HTR-8/SVneo (cell line): ENCODE measurements around the gene LMNB1.
A peak's percentile ranks its signal among the peaks of the same experiment; 100 is the strongest.
"Not testable (repeated sequence)": the region's sequence is repeated elsewhere in the genome, so short reads cannot be mapped to it uniquely, and the experiment has no call there.

Source experiments
- DNase-seq: peaks from one replicate; pipeline ENCODE4 v3.0.0; 2011; ENCODE audit warnings: low spot score, mixed read lengths; ENCODE audit not compliant: insufficient read length
- FAIRE-seq: peaks from 2 replicates; lab custom pipeline; 2011; peaks lifted over from hg19 to GRCh38; lab: Jason Lieb, UNC

The LMNB1 gene

DNA sequence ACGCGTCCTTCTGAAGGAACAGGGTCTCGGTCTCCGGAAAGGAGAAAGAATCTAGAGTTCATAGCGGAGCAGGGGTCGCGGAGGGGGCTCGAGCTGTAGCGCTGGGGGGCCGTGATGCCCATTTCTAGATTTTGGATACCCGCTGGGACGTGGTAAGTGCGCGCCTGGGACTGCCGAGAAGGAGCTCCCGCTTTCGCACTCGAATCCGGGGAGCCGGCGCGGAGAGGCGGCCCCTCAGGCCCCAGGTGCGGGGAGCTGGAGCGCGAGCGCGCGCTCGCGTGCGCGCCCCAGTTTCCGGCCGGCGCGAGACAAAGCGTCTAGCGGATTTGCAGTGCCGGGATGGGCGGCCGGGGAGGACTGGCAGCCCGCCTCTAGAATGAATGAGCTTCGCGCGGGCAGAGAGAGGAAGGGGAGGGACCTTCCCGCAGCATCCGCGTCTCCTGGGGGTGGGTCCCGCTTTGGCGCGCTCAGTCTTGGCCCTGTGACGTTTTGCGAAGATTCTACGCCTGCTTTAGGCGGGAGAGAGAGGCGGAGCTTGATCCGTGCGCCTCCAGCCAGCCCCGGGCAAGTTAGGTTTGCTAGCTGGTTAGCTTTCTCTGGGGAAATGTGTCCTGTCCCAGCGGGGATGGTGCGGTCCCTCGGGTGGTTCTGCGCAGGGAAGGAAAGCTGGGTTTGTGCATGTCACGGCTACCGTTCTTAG lies 1.2 kb downstream of the LMNB1 start:
- FAIRE-seq (no peak), DNase-seq (peak; percentile 79)

DNA sequence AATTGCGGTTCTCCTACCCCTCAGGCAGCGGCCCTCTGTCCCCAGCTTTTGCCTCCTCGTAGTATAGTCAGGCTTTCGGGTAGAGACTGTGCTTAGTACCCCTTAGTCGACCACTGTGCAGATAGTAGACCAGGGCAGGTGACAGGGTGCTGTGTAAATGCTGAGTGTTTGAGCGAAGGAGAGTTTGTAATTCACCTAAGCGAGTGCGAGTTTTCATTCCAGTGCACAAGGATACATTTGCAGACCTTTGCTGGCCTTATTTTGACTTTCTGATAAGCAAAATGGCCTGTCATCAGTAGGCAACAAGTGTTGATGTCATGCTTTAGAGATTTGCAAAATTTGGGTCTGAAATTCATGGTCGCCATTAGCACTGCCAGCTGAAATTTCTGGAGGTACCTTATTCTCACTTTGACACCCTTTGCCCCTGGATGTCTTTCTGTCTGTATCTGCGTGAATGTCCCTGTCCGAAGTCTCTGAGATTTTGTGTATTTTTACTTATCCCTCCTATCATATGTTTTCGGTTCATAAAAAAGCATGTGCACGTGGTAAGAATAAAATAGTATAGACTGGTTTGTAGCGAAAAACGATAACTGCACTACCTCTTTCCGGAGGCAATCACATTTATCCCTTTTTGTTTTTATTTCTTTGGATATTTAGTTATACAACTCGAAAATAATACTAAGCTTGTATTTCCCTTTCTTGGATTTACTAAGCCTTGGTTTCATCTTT lies 1.9 kb downstream of the LMNB1 start:
- FAIRE-seq: no peak
- DNase-seq: no peak

DNA sequence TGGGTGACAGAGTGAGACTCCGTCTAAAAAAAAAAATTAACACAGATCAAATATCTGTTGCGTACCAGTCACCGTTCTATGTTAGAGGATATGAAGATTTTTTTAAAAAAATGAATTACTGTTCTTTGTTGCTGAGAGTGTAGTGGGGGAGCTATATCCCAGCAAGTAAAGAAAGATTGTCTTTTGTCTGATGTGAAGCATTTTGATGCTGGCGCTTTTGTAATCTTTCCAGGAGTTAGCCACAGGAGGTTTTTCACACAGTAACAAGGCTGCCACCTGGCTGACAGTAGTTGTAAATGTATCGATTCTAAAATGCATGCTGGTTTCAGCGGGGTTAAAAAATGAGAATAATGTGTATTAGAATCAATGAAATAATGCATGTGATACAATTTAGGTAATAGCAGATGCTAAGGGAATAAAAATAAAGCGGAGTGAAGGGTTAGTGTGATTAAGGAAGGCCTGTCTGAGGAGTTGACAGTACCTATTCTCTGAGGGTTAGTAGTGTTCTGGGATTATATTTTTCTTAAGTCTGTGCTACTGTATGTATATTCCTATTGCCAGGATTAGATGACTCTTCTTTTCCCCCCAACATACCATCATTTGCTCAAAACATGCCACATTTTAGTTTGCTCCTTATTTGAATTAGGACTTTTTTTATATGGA lies 3.4 kb downstream of the LMNB1 start:
- FAIRE-seq: no peak
- DNase-seq: peak; percentile 52

DNA sequence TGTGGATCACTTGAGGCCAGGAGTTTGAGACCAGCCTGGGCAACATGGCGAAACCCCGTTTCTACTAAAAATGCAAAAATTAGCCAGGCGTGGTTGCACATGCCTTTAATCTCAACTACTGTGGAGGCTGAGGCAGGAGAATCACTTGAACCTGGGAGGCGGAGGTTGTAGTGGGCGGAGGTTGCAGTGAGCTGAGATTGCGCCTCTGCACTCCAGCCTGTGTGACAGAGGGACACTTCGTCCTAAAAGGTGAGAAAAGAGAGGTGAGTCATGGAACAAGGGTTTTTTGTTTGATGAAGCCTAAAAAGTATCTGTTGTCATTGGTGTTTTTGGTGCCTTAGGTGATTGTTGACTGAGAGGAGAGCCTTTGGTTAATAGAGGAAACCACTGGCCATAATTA lies 11.5 kb downstream of the LMNB1 start:
- not testable (repeated sequence) for FAIRE-seq, DNase-seq

DNA sequence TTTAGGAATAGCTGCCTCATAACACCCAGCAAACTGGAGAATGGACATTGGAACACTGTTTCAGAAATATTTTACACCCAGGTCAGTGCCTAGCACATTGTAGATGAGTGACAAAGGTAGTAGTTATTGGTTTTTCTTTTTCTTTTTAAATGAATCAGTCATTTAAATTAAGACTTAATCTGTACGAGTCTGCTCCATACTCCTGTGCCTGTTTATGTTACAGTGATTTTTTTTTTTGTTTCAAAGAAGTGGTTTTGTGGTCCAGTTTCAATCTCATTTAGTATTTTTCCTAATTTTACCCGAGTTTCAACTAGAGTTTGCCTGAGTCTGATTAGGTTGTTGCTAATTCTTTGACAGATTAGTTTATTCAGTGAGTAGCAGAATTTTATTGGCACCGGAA lies 16.2 kb downstream of the LMNB1 start:
- no peak for FAIRE-seq
- no peak for DNase-seq

DNA sequence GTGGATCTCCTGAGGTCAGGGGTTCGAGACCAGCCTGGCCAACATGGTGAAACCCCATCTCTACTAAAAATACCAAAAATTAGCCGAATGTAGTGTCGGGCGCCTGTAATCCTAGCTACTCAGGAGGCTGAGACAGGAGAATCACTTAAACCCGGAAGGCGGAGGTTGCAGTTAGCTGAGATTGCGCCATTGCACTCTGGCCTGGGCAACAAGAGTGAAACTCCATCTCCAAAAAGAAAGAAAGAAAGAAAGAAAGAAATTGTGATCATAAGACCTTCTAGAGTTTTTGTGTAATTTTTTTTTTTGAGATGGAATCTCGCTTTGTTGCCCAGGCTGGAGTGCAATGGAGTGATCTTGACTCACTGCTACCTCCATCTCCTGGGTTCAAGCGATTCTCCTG lies 16.7 kb downstream of the LMNB1 start:
- not testable (repeated sequence) for FAIRE-seq, DNase-seq

DNA sequence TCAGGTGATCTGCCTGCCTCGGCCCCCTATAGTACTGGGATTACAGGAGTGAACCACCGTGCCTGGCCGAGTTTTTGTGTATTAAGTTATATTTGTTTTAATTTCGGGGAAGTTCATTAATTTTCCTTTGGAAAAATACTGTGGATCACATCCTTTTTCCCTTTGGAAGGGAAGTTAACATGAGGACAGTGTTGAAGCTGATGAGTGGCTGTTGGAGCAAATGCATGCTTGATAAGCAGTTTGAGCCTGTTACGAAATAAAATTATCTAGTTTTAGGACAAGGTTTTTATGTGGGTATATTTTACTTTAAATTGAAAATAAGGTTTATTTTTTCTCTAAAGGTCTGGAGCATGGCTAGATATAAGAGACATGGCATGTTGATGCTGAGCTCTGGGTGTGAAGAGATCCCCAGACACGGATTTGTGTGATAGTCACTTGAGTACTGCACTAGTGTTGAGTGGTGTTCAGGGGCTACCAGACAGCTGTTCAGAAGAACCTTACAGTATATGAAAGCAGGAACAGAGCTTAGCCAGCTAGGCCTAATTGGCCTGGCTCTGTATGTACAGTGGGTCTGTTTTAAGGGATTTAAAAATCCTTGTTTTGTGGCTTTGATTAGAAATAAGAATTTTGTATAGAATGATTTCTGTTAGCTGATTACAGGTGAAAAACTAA lies 17.4 kb downstream of the LMNB1 start:
- no peak for FAIRE-seq
- DNase-seq: no peak

DNA sequence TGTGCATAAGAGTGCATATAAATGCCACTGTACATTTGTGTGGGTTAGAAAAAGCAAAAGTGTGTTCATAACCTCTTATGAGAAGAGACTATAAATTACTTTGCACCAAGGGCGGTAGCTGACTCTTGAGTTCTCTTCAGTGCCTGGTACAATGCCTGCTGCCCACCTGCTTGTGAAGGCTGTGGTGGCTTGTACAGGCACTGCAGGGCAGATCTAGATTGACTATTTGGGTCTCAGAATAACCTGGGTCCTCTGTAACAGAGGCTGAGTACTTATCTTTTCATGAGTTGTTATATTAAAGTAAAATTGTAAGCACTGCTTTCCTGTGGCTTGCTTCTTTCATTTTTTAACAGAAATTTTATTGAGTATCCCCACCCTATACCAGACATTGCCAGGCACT lies 22.8 kb downstream of the LMNB1 start:
- no peak for FAIRE-seq
- no peak for DNase-seq

DNA sequence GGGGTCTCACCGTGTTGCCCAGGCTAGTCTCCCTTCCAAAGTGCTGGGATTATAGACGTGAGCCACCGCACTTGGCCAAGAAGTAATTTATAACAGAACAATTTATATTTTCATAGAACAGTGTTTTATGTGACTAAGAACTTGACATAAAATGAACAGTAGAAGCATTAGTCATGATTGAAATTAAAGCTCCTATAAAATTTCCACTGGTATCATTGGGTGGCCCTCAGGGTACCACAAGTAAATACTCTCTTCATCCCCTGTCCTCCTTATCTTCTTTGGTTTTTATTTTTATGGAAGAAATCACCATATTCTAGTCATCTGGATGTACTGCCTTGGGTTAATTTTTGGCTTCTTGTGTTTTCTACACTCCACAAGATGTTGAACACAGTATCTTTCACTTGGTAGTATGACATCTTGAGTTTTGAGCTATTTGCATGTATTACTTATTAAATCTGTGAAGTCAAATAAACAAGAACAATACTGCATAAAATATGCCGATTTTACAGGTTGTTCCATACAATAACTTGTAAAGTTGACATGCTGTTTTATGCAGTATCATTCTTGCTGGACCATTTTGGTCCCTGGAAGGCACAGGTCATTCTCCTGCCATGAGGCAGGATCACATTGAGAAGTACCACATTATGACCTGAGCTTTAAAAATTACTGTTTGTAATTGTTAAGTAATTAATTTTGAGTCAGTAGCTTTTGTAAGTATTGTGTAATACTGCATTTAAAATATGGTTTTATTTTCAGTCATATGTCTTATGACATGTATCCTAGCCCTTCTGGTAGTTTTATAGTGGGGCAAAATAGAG lies 24.4 kb downstream of the LMNB1 start:
- FAIRE-seq: no peak
- no peak for DNase-seq

DNA sequence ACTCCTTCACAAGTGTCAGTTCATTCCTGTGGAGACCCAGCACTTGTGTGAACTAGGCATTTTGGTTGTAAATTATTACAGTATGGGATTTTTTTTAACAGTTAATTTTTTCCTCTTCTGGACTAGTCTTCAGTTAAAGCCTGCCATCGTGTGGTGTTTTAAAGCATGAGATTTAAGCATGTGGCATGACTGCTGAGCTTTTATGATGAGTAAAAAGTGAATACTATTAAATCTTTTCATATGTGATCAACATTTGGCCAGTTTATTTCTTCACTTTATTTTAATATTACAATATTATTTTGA lies 25.0 kb downstream of the LMNB1 start:
- DNase-seq: no peak
- FAIRE-seq: no peak

DNA sequence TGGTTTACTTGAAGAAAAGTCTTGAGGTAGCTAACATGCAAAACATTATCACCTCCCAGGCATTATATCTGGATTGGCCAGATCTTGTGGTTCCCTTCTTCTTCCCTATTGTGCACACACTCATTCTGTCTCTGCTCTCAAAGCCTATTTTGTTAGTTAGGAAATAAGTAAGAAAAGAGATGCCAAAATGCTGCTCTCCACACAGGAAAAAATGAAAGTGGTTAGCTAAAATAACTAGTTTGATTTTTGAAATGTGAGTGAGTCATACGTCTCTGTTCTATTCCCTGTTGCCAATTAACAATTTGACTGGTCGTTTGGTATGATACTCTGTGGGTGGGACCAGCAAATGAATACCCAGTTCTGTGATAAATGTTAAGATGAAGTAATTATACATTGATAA lies 28.1 kb downstream of the LMNB1 start:
- no peak for FAIRE-seq
- no peak for DNase-seq

DNA sequence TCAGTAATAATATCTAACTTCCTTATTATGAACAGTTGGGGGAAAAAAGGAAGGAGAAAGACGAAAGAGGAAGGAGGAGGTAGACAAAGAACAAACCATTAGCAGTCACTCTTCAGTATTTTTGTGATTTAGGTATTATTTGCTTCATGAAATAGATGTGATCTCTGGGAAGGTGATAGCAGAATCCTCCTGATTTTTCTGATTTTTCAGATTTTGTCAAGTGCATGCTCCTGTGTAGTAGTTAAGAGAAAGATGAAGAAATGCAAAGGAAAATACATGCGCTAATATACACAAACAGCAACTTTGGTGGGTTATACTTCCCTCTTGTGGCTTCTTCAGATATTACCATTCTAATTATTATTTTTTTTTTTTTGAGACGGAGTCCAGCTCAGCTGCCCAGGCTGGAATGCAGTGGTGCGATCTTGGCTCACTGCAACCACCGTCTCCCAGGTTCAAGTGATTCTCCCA lies 31.6 kb downstream of the LMNB1 start:
- DNase-seq: peak; percentile 20
- no peak for FAIRE-seq

DNA sequence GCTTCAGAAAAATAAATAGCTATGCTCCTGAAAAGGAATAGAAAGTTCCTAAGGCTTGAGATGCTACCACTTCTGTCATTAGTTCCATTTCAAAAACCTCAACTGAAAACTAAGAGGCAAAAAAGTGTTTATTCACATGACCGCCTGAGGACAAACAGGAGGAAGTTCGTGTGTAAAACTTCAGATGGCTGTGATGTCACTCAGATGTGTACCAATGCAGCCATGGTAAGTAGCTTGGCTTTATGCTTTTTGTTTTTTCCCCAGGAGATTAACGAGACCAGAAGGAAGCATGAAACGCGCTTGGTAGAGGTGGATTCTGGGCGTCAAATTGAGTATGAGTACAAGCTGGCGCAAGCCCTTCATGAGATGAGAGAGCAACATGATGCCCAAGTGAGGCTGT lies 33.0 kb downstream of the LMNB1 start:
- FAIRE-seq: no peak
- DNase-seq: no peak

DNA sequence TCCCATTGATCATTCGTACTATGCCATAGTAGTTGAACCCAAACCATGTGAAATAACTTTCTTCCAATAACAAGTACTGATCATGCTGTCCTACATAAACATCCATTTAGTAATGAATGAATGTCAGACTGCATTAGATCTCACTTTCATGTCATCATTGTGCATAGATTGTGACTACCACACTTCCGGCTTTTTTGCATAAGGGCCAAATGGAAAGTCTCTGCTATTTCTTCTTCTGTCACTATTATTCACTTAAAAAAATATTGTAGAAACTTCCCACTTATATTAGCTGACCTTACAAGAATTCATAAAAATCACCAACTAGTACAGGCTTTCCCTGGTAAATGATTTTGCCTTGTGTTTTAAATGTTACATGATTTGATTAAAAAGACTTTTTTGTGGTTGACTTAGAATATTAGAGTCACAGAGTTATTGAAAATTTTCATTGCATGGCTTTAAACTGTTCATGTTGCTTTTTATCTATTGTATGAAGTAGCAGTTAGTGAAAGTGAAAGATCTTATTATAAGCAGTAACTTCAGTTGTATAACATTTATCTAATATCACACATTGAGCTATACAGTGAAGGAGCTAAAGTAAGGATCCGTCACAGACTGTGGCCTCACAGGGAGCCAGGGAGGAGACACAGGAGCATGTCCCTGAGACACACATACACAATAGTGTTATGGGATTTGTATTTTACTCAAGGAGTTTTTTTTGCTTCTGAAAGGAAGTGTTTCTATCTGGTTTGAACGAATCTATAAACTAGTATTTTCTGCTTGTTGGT lies 33.9 kb downstream of the LMNB1 start:
- DNase-seq (no peak), FAIRE-seq (no peak)

DNA sequence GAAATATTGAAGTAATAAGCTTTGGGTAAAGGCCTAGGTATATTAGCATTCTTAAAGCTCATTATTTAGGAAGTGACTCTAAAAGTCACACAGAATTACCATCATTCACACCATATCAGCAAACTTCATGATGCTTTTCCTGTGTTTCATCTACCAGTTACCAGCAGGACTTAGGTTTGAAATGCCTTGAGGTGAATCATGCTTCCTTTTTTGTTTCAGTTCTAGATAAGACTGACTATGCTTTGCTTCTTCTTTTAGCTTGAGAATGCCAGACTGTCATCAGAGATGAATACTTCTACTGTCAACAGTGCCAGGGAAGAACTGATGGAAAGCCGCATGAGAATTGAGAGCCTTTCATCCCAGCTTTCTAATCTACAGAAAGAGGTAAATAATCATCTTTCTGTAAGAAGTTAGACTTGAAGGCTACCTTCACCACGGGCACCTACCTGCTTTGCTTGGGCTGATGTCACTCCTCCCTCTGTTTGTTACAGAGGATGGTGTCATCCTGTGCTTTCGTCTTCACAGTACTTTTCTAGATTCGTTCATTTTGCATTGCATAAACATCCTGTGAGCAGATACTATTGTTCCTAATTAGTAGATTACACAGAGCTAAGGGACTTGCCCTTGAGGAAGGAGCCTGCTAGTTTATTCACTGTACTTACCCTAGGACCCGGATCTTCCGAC lies 34.7 kb downstream of the LMNB1 start:
- DNase-seq (no peak), FAIRE-seq (no peak)

DNA sequence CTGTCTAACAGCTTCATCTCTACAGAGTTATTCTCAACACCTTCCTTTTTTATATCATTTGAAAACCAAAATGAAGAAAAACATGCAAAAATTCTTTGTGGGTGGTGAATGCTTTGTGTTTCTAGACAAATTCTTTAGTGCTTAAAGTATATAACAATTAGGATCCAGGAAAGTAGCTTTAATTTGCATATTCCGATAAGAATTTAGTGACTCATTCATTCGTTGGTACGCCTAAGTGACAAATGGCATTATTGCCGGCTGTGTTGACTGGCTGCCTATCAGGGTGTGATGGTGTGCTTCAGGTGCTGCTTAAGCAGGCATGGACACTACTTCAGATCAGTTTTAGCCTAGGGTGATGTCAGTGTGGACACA lies 35.2 kb downstream of the LMNB1 start:
- DNase-seq (no peak), FAIRE-seq (no peak)

DNA sequence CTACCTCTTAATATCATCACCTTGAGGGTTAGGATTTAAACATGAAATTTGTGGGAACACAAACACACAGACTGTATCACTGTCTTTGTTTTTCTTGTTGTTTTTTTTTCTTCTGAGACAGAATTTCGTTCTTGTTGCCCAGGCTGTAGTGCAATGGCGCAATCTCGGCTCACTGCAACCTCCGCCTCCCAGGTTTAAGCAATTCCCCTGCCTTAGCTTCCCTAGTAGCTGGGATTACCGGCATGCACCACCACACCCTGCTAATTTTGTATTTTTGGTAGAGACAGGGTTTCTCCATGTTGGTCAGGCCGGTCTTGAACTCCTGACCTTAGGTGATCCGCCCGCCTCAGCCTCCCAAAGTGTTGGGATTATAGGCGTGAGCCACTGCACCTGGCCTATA lies 36.9 kb downstream of the LMNB1 start:
- not testable (repeated sequence) for DNase-seq, FAIRE-seq

DNA sequence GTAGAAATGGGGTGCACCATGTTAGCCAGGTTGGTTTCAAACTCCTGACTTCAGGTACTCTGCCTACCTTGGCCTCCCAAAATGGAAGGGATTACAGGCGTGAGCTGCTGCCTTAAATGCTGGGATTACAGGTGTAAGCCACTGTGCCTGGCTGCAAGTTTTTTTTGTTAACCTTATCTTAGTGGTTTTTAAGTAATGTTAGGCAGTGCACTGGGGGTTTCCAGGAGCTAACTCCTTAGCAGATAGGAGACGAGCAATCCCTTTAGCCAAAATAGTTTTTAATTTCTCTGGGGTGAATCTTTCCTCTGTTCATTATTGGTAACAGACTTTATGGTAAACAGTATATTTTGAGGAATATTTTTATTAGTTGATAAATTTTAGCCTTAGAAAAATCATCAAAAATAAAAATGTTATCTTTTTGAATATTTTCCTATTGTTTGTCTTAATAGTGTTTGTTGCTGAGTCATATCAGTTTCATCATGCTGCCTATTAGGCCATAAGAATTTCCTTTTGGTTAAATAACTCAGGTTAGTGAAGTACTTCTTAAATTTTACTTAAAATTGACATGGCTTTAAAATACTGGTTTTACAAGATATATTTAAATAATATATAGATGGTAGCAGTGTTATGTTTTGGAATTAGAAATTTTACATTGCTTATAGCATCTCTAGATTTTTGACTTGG lies 37.9 kb downstream of the LMNB1 start:
- FAIRE-seq (no peak), DNase-seq (no peak)
